GM19023 (cell line): Measurements from ENCODE around the gene VWF.

ENCODE experiments used
- ATAC-seq: cut with Tn5 transposase; IDR thresholded peaks from one replicate; pipeline ENCODE4 v1.9.1; 2021; ENCODE audit warnings: mild to moderate bottlenecking, moderate library complexity; ENCODE audit not compliant: unreplicated experiment

Gene VWF

DNA sequence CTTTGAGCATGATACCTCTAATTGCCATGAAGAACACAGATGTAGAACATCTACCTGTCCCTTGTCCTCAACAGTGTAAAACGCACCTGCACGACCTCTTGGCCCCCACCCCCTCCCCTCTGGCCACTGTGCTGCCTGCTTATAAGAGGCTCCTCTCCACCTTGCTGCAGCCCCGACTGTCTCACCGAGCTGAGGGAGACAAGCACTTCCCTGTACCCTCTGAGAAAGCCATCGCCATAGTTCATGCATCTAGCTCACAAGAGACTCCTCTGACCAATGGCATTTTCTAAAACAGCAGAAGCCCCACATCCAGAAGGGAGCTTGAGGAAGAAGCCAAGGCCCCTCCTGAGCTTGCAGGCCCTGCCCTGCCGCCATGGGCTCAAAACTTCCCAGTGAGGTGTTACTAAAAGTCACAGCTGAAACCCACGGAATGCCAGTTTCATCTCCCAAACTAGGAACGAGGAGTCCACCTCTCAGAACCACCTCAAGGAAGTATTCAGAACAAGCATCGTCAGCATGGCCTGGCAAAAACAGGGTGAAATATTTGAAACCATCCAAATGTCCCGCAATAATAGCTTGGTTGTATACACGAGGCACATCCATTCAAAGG, 157.9 kb downstream of the VWF start:
- ATAC-seq, result no peak

DNA sequence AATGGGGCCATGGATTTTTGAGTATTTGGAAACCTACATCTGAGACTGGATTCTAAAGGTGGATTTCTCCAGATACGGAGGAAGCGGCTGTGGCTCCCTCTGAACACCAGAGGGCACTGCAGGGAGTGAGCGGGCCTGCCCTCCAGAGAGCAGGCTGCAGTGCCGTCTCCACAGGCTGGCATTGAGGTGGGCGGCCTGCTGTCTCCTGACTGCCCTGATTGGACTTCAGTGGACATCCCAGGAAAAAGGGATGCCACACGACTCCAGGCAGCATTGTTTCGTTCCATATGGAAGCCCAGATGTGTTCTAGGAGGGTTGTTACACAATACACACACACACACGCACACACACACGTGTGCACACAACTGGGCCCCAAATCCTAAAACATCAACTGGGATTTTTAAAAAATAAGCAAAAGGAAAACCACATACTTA, 158.5 kb downstream of the VWF start:
- no peak for ATAC-seq

DNA sequence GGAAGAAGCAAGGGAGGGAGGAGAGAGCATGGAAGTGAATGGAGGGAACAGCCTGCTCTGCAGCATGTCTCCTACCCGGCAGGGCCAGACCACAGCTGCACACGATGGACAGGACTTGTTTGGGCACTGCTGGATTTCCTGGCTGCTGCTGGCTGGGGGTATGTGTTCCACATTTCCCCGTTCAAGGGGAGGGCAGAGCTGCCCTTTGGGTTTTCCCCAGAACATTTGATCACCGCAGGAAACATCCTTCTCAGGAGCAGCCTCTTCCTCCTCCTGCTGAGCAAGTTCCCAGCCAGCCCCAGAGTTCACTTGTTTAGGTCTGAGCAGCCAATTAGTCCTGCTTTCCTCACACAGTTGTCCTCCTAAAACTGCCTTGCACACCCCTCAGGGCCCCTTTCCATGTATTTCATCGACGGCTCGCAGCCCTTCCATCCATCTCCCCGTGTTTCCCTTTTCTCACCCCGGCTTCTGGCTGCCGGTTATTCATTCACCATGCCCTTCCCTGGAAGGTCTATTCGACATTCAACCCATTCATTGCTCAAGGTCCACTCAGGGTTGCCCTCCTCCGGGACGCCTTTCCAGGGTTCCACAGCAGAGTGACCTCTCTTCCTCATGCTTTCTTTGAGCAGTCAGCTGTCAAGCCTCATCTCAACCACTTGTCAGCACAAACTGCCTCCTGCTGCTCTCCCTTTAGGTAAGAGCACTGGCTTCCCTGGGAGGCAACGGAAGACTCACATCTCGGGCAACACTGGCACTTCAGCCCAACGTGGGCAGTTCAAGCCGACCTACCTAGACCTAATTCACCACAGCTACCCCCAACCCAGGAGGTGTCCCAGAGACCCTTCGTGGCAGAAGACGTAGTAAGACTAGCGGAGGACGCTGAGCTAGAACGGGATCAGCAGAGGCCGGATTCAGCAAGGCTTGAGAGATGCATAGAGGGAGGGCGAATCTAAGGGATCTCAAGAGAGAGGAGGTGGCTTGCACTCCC, 159.3 kb downstream of the VWF start:
- ATAC-seq, result no peak

DNA sequence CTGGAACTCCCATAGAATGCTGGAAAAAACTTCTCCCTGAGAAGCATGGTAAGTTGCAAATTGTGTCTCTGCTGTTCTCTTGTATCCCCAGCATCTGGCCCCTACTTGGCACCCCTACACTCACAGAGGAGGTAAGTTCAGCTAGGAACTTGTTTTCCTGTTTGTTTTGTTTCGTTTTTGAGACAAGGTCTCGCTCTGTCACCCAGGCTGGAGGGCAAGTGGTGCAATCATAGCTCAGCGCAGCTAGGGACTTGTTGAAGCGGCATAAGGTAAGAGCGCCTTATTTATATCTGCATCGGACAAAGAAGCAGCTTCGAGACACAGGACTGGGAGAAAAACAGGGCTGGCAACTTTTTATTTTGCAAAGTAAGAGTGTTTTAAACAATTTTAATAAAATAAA, 161.0 kb downstream of the VWF start:
- ATAC-seq, result no peak

DNA sequence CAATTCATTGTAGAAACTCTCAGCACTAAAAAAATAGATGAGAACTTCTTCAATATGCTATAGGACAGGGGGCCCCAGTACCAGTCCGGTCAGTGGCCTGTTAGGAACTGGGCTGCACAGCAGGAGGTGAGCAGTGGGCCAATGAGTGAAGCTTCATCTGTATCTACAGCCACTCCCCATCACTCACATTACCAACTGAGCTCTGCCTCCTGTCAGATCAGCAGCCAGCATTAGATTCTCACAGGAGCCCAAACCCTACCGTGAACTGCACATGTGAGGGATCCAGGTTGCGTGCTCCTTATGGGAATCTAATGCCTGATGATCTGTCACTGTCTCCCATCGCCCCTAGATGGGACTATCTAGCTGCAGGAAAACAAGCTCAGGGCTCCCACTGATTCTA, 163.7 kb downstream of the VWF start:
- no peak for ATAC-seq

DNA sequence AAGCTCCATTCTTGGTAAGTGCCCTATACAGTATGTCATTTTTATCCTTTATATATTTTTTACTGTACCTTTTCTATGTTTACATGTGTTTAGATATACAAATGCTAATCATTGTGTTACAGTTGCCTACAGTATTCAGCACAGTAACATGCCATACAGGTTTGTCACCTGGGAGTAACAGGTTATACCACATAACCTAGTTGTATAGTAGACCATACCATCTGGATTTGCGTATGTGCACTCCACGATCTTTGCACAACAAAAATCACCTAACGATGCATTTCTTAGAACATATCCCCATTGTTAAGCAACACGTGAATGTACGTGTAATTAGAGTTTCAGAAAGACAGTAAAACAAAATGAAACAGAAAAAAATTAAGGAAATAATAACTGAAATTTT, 167.5 kb downstream of the VWF start:
- no peak for ATAC-seq

DNA sequence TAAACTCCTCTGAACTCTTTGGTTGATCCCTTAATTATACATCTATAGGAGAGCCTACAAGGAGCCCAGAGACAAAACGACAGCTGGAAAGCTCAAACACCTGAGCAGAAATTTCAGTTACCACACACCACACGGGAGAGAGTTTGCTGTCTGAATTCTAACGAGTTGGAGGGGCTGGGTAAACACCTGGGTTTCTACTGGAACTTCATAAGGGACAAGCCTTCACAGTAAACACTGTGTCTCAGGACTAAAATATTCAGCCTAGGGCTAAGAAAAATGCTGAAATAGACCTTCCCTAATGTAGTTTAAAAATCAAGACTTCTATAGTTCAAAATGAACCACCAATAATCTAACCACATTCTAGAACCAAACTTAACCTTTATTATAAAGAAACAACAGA, 169.8 kb downstream of the VWF start:
- ATAC-seq, result no peak

DNA sequence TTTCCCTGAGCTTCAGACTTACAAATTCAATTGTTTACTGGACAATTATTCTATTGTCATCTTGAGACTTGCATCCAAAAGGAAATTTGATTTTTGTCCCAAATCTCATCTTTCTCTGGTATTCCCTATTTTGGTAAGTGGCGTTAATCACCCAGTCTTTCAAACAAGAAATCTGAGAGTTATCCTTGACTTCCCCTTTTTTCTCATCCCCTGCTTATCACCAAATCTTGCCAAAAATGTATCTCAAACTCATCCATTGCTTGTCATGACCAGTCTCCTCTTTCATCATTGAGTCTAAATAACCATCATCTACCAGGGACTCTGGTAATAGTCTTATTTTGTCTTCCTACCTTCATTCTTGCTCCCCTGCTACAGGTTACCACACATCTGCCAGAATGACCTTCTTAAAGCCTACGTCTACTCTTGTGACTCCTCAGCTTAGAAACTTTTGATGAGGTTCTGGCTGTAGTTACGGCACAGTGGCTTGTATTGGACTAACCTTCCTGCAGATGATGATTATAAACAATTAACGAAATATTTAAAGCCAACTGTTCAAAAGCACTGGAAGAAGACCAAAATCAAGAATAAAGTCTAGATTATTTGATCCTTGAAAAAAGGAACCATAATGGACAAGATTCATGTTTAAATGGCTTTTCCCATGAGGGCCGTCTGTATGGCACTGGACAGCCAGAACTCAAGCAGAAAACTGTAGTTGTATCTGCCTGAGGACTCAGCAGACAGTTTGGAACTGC, 170.5 kb downstream of the VWF start:
- ATAC-seq, result no peak

DNA sequence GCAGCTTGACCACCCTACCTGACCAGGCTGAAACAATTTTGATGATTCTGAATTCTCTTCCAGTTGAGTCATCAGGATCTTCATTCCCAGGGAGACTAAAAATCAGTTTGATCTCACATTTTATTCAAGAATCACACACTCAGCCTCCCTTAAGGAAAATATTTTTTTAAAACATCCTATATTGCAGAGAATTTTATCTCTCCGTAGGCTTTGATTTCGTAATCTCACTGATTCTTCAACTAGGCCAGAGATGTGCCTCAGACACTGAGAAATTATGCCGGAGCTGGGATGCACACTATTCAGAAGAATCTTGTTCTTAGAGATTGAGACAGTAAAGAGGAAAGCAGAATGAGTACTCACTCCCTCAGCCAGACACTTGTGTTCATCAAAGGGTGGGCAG, 172.4 kb downstream of the VWF start:
- ATAC-seq, result no peak

DNA sequence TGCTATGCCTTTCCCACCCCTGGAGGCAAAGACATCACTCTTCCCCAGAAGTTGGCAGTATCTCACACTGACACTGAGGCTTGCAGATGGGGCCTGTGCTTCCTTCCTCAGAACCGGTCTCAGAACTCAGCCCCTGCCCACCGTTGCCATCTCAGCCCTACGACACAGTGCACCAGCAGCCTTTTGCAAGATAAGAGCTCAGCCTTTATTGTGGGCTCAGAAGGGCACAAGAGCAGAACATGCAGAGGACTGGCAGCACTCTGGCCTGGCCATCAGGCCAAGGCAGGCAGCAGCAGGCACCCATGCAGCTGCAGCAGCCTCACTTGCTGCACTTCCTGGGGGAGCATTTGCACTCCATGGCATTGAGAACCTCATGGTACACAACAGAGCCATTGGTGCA, 175.8 kb downstream of the VWF start:
- ATAC-seq, result no peak

DNA sequence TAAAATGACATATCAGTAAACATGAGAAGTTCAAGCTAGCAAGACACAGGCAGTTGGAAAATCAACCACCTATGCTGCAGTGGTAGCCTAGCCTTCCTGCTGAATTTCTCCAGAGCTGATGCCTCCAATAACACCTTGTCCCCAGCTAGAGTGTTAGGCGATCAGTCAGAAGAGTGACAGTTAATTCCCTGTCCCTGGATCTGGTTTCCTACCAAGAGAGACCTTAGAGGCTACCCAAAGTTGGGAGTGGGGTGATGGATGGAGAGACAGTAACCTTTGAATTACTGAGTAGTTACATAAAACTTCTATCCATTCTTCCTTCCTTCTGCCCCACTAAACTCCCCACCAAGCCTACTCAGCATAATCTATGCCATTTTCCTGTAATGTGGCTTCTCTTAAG, 177.5 kb downstream of the VWF start:
- ATAC-seq, result no peak

DNA sequence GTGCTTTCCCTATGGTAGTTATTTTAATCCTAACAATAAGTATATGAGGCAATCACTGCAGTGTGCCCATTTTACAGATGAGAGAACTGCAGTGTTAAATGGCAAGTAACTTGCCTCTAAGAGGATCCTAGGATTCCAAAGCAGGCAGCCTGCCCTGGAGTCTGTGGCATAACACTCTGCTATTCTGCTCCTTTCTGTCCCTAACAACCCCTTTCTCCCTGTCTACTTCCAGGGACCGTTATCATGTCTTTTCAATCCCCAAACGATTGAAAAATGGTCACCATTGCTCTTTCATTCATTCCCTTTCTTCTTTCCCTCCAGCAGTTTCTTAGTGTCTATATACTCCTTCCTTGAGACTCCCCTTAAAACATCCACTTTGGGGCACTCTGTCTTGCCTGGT, 178.1 kb downstream of the VWF start:
- no peak for ATAC-seq

DNA sequence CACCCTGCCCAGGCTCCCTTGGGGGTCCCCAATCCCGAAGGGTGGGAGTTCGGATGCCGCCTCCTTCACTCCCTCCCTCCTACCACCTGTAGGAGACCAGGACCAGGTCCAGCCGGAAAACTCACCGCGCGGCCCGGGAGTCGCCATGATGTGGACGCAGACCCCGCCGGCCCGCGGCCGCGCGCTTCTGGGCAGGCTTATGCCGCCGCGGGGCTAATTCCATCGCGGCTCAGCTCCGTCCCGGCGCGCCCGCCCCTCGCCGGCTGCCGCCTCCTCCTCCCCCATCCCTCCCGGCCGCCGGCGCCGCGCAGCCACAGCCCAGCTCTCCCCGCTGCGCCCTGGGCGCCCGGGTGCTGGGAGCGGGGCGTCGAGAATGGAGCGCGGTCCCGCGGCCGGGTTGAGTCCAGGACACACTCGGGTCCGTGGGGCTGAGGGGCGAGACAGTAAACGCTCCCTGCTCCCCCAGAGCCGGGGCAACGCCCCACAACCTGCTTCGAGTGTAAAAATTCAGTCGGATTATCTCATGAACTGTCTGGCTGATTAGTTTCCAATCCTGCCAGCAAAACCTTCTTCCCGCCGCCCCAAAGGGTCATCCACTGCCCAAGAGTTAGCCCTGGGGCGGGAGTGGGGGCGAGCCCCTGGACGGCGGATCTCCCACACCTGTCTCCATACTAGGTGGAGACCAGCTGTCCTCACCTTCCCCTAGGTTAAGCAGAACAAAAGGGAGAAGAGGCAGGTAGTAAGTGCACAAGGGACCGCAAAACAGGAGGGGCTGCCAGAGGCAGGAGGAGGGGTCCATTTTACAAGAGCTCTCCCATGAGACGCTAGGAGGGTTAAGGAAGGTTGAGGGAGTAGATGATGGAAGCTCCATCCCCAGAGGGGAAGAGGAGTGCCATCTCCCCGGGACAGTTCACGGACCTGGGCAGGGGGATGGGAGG, 179.1 kb downstream of the VWF start, which contains the start of gene ANO2:
Gene ANO2, minus strand, starts transcription at position 189 of the 938 bp plus-strand sequence. Its CDS starts 42 bp downstream, at position 147.
- no peak for ATAC-seq

DNA sequence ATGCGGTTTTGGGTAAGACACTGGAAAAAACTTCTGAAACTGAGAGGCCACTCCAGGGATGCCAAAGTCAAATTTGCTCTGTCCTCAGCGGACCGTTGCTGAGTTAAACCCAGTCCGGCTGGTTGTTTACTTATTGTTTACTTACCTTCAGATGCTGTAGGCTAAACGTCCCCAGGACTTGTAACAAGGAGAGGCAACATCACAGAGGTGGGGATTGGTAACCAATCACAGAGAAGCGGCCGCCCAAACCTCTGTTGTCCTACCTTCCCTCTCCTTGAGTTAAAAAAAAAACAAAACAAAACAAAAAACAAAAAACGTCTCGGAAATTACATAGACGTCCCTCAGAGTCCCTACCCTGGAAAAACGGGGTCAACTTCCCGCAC, 179.8 kb downstream of the VWF start:
- ATAC-seq, result no peak

DNA sequence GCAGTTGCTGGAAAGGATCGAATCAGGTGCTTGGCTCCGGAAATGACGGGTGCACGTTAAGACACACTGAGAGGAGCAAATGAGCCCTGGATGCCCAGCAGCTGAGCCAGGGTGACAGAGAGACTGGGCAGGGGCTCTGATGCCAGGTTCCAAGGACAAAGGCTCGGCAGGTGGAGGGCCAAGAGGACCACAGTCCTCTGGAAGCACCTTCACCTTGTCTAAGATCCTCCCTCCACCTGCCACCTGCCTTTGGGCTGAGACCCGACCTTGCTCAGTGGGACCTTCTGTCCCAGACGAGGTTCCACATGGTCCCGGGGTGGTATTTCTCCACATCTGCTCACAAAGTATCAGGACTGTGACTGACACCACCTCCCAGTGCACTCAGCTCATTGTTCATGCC, 180.4 kb downstream of the VWF start:
- ATAC-seq, result no peak

DNA sequence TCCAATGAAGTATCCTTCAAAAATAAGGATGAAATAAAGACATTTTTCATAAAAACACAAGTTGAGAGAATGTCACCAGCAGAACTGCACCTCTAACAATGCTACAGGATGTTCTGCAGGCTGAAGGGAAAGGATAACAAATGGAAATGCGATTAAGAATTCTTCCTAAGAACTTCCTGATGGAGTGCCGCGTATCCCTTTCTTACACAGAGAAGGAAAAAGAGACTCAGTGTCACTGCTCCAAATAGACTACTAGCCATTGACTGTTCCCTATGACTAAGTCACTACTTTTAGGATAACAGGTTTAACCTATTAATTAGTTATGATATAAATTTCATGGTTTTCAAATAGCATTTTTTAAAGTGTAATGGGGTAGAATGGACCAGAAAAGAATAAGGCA, 182.6 kb downstream of the VWF start:
- ATAC-seq, result no peak

DNA sequence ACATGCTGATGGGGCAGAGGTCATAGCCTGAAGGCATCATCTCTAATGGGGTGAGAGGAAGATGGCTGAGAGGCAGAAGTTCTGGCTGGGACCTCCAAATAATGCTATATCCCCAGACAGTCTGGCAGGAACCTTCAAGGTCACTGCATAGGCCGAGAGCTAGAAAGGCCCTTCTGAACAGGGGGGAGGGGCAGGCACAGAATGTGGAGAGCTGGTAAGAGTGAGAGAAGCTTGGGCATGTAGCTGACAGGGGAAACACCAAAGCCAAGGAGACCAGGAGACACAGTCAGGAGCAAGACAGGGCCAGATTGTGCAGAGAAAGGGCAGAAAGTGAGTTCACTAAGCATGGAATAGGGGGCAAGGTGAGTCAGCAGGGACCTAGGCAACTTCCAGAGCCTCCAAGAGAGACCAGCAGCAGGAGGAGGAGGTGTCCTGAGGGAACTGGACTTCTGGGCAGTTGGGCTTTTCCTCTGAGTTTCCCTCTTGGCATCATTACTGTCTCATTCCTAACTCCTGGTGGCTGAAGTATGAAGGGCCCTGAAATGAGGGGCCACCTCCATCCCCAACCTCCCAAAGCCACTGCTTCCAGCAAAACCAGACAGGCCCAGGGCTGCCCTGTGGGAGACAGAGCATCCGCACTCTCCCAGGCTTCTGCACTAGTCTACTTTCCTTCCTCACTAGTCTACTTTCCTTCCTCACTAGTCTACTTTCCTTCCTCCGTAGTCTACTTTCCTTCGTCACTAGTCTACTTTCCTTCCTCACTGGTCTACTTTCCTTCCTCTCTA, 196.5 kb downstream of the VWF start:
- ATAC-seq, result no peak

DNA sequence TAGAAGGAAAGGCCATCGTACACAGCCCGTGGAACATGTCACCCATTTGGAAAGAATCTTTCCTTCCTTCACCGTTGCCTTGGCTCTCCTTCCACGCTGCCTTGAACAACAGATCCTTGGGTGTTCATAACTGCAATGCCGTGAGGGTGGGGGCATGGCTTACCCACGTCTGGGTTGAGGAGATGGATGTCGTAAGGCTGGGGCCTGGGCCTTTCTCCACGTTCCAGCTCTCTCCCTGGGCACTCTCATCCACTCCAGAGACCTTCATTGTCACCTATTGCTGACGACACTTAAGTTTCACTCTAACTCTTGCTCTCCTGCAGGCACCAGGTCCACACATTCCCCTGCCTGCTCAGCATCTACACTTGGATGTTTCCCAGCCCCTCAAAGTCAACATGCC, 198.8 kb downstream of the VWF start:
- ATAC-seq, result no peak

DNA sequence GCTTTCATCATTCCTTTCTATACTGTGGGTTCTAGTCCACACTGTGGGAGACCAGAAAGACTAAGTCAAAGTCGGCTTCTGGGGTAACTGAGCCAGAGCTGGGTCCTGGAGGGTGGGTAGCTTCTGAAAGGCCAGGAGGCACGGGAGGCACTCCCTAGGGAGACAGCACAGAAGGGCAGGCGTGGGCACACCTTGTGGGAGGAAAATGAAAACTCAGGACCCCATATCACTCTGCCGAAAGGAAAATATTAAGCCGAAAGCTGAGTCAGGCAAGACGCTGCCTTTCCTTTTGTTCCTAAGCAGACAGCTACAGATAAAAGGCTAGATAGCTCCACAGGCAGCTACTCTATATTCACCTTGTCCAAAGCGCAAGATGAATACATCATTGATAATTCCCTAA, 200.1 kb downstream of the VWF start:
- ATAC-seq, result no peak

DNA sequence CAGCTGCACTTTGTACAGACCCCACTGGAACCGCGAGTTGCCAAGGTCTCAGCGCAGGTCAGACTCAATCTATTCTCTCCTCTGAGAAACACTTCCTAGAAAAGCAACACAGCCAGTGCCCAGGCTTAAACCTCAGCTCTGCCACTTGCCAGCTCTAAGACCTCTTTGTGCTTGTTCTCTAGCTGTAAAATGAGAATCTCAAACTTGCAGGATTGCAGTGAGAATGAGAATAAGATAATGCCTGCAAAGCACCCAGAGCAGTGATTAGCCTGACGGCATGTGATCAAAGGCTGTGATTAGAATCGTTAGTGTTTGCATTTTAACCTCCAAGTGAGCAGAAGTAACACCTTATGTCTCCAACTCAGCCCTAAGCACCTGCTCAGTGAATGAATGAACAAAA, 200.7 kb downstream of the VWF start:
- no peak for ATAC-seq
